ENCODE data around the gene TBCEL.
"Not testable (repeated sequence)": the region's sequence is repeated elsewhere in the genome, so short reads cannot be mapped to it uniquely, and the experiment has no call there.

Gene TBCEL

DNA sequence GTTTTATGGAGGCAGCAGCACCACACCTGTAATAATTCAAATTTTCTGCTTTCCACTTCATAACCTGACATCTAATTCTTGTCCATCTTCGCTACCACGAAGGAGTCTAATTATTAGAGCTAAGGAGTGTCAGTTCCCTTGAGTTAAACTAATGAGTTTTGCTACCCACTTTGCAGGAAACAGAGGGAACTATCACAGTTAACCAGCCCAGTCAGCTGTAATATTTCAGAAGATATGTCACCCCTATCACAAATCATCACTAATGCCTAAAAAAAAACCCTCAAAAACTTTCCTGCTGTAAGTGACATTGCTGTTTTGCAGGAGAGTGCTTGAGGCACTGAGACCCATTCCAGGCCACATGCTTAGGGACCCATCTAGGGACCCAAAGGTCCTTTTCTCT is 85.6 kb downstream of the TBCEL start:
- no peak for DNase-seq

DNA sequence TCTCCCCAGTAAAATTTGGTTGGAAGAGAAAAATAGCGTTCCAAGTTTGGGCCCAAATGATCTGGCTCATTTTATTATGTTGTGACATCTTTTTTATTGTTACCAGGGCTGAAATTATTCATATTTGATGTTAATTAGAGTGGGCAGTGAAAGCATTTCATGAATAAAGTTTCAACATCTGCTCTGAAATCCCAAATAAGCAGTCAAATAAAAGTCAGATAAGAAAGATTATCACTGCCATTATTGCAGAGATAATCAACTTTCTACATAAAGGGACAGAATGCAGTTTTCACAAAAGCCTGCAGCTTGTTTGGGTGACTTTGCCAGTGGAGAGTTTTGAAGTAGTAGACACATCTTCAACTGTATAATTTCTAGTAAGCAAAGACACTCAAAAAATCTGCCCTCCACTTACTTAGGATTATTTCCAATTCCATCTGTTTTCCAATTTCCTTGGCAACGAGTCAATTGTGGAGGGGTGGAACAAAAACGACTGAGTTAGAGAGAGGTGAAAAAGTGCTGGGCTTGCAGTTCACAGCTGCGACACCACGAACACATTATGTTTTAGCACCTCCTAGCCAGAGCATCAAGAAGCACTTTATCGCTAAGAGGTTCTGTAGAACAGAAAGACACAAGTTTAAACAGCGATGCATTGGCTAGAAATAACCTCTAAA is 86.1 kb downstream of the TBCEL start:
- no peak for DNase-seq

DNA sequence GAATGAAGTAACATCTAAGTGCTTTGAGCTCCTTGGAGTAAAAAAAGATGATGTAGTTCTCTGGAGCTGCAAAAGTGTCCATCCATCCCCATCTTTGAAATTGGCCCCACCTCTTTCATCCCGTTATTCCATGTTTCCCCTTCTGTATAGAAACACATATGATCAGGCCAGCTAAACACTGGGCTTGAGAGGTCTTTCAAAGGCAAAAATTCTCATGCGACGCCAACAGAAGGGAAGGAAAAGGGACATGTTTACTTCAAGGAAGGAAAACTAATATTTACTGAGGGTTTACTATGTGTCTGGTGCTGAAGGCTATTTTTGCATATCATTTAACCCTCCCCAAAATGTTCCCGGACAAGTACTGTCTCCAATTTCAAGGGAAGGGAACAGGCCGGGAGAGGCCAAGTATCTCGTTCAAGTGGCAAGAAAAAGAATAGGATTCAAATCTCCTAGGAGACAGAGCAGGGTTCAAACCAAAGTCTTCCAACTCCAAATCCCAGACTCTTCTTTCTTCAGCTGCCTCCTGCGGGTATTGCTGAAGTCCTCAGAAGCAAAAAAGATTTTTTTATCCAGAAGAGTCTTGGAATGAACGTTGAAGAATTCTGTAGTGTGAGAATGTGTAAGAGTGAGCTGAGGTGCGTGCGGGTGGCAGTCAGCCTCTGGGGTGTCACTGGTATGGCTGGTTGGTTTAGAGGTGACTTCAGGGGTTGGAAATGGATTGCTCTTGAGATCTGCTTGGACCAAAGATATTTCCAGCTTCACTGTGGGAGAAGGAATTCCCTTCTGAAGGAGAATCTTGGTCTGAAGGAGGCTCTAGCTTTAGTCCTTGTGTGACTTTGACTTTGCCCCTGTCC is 87.2 kb downstream of the TBCEL start:
- DNase-seq, result no peak

- peak in 4 of 6 experiments; percentile 3 to 23 (median 16) for DNase-seq
Measured at GRCh38 chr11:121112498-121113455, 88.9 kb downstream of the TBCEL start.

DNA sequence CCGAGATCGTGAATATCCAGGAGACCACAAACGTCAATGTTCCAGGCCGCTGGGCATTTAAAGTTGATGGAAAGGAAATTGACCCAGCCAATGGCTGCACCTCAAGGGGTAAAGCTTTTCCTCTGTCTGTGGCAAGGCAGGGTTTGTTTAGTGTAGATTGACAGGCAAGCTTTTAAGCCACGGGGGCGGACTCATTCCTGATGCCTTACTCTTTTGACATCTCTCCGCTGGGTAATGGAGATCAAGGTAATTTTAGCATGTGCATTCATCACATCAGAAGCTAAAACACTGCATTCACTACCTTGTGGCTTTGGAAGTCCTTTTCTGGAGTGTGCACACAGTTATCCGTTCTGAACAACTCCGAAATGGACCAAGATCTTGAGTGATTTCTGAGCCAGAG is 89.7 kb downstream of the TBCEL start:
- DNase-seq, result no peak

GRCh38 chr11:121115024-121115423 is 91.1 kb downstream of the TBCEL start:
- DNase-seq, result not testable (repeated sequence)

DNA sequence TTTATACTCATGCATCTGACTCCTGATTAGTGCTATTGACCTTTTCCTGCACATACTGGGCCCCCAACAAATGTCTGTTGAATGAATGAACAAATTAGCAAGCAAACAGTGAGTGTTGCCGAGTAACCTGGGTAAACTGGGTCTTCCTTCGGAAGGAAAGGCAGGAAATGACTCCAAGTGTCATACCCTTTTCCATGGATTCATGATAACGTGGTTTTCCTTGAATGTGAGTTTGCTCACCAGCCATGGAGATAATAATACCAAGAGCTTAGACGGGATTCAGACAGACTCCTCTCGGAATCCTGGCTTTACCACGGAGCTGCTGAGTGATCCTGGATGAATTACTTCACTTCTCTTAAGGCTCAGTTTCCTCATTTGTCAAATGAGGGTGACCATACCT is 93.9 kb downstream of the TBCEL start:
- DNase-seq, result no peak

DNA sequence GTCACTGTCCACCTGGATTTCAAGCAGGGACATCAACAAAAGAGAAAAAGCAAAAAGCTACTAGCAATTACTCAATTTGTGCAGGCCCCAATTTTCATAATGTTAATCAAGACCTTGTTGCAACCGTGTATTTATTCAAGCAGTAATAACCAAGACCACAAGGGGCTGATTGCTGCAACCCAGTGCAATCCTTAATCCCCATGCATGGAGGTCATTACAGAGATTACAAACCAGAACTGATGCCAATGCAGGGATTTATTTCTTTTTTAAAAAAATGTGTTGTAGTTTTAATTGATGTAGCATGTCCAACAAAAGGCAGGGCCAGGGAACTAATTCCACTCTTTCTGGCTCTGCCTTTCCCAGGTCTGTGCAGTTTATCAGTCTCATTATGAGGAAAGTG is 95.5 kb downstream of the TBCEL start:
- DNase-seq, result no peak

GRCh38 chr11:121122328-121122727 is 98.4 kb downstream of the TBCEL start:
- DNase-seq, result no peak

GRCh38 chr11:121123496-121124069 is 99.7 kb downstream of the TBCEL start:
- no peak for DNase-seq

GRCh38 chr11:121127809-121128208 is 103.9 kb downstream of the TBCEL start:
- DNase-seq, result no peak

- DNase-seq, result no peak
Measured at GRCh38 chr11:121129362-121130340, 105.7 kb downstream of the TBCEL start.

DNA sequence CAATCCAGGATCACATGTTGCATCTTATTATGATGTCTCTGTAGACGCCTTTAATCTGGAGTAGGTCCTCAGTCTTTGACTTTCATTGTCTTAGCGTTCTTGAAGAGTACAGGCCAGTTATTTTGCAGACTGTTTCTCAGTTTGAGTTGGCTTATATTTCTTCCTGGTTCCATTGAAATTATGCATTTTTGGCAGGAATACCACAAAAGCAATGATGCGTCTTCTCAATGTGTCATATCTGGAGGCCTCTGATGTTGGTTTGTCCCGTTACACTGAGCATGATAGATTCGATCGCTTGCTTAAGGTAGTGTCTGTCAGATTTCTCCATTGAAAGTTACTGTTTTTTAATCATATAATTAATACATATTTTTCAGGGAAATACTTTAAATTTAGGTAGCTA is 107.8 kb downstream of the TBCEL start:
- DNase-seq, result no peak

GRCh38 chr11:121132211-121132976 is 108.5 kb downstream of the TBCEL start:
- no peak for DNase-seq

DNA sequence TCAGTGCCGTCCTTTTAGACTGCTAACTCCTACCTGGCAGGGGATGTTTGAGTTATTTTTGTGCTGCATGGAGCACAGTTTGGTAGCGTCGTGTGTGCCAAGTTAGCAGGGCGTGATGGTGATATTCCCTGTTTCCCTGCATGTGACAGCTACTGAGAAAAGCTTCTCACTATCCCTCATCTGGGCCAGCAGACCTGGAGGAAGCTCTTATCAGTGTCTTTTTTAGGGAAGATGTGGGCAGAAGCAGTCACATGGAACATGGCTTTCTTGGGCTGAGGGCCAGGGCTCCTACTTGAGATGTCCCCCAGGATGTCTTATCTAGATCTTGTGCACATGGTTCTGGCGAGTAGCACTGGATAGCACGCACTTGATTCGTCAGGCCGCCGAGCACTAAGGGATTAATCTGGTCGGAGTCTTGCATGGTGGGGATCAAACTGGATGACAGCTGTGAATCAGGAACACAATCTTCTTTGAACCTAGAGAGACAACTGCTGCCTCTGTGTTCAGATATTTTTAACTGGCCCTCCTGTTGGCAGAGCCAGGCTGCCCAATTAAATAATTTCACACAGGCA is 110.9 kb downstream of the TBCEL start:
- DNase-seq, result no peak

DNA sequence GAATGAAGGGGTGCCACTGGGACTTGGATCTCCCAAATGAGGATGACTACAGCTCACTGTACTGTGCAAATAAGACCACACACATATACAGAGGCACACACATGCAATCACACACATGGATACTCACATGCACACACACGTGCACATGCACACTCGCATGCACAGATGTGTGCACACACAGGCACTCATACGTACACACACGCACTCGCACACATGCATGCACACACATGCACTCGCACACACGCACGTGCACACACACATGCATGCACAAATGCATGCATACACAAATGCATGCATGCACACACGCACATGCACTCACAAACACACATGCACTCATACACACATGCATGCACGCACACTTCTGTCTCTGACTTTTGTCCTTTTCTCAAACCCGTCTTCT is 113.1 kb downstream of the TBCEL start:
- DNase-seq, result no peak

- DNase-seq, result no peak
Measured at GRCh38 chr11:121138259-121138658, 114.4 kb downstream of the TBCEL start.

GRCh38 chr11:121140369-121140768 is 116.5 kb downstream of the TBCEL start:
- no peak for DNase-seq

Data from stimulated activated naive CD4-positive, alpha-beta T cell (primary cell).